K562 (cell line): ENCODE data around the gene CNTN2. TPM values are rescaled to one million over a fixed set of nuclear protein-coding genes. Genes with fewer than 3 reads are reported as not detected.

ENCODE experiments used
- polyA plus RNA-seq, 8 experiments: library from polyadenylated mRNA; depleted of rRNA in 4 of 8; stranded (reverse) in 5 of 8; unstranded in 3 of 8; fragments of >200 nt; fragmentation: Nextera tagmentation in 2 of 8; fragmentation: Illumina TruSeq in 1 of 8; extraction: Ambion mirVana in 2 of 8; extraction: Trizol in 1 of 8; gene quantifications; 2 replicates each; pipeline versions ENCODE4 v1.2.1 to v1.2.3, GENCODE V29; 2011 to 2014; ENCODE audit warnings: inconsistent platforms in 1 of 8, missing spikeins in 1 of 8
- total RNA-seq, 7 experiments: library from RNA; depleted of rRNA in 6 of 7; stranded (reverse); fragments of >200 nt in 6 of 7; fragmentation: Illumina TruSeq in 2 of 7; extraction: Trizol in 2 of 7; gene quantifications; 2 replicates each; pipeline versions ENCODE4 v1.2.1 to v1.2.3, GENCODE V29; 2011 to 2021; ENCODE audit warnings: low replicate concordance in 1 of 7

The CNTN2 gene
- total and polyA plus RNA-seq, 9 of the 15 experiments (the other 6 are each of a cell fraction or from before 2014, with no cell fraction given) = not detected

Other genes starting within 250 kb of the CNTN2 start
- not detected in 2 replicates for gene NFASC, start 172.3 kb upstream of the CNTN2 start, total RNA-seq (2014; rRNA removed)
- not detected in 2 replicates for gene NFASC, start 172.3 kb upstream of the CNTN2 start, total RNA-seq (2014; rRNA removed; fragmentation: Illumina TruSeq; extraction: Trizol)
- not detected in 2 replicates for gene NFASC, start 172.3 kb upstream of the CNTN2 start, total RNA-seq (2015; rRNA removed; fragmentation: Illumina TruSeq; extraction: Trizol)
- gene NFASC, start 172.3 kb upstream of the CNTN2 start, total RNA-seq (2021) = 0.04 and 0.16 TPM in 2 replicates
- gene NFASC, start 172.3 kb upstream of the CNTN2 start, polyA plus RNA-seq (2011; rRNA removed) = 0.03 TPM in 1 of 2 replicates, not detected in the other
- gene NFASC, start 172.3 kb upstream of the CNTN2 start, polyA plus RNA-seq (2014; fragmentation: Illumina TruSeq; extraction: Trizol) = 0.06 TPM in 1 of 2 replicates, not detected in the other
- not detected for gene NFASC, start 172.3 kb upstream of the CNTN2 start, polyA plus RNA-seq (2014; fragmentation: Nextera tagmentation; extraction: Ambion mirVana)
- gene NFASC, start 172.3 kb upstream of the CNTN2 start, polyA plus RNA-seq (2014; rRNA removed) = not detected in 2 replicates
- 3.2 and 3.6 TPM in 2 replicates for gene TMEM81, start 41.2 kb downstream of the CNTN2 start, total RNA-seq (2014; rRNA removed)
- gene TMEM81, start 41.2 kb downstream of the CNTN2 start, total RNA-seq (2014; rRNA removed; fragmentation: Illumina TruSeq; extraction: Trizol) = 5.4 and 5.7 TPM in 2 replicates
- gene TMEM81, start 41.2 kb downstream of the CNTN2 start, total RNA-seq (2015; rRNA removed; fragmentation: Illumina TruSeq; extraction: Trizol) = 3.8 and 4.0 TPM in 2 replicates
- gene TMEM81, start 41.2 kb downstream of the CNTN2 start, total RNA-seq (2021) = 5.0 and 5.2 TPM in 2 replicates
- gene TMEM81, start 41.2 kb downstream of the CNTN2 start, polyA plus RNA-seq (2011; rRNA removed) = 6.1 and 6.5 TPM in 2 replicates
- 4.4 and 4.5 TPM in 2 replicates for gene TMEM81, start 41.2 kb downstream of the CNTN2 start, polyA plus RNA-seq (2014; fragmentation: Illumina TruSeq; extraction: Trizol)
- 1 to 10 TPM; 3.6 to 4.2 TPM for gene TMEM81, start 41.2 kb downstream of the CNTN2 start, polyA plus RNA-seq (2014; fragmentation: Nextera tagmentation; extraction: Ambion mirVana)
- 4.9 and 5.9 TPM in 2 replicates for gene TMEM81, start 41.2 kb downstream of the CNTN2 start, polyA plus RNA-seq (2014; rRNA removed)
- 23.1 and 23.5 TPM in 2 replicates for gene RBBP5, start 78.8 kb downstream of the CNTN2 start, total RNA-seq (2014; rRNA removed)
- 37.4 and 38.7 TPM in 2 replicates for gene RBBP5, start 78.8 kb downstream of the CNTN2 start, total RNA-seq (2014; rRNA removed; fragmentation: Illumina TruSeq; extraction: Trizol)
- gene RBBP5, start 78.8 kb downstream of the CNTN2 start, total RNA-seq (2015; rRNA removed; fragmentation: Illumina TruSeq; extraction: Trizol) = 31.1 and 34.9 TPM in 2 replicates
- 24.7 and 25.4 TPM in 2 replicates for gene RBBP5, start 78.8 kb downstream of the CNTN2 start, total RNA-seq (2021)
- 21.3 and 29.1 TPM in 2 replicates for gene RBBP5, start 78.8 kb downstream of the CNTN2 start, polyA plus RNA-seq (2011; rRNA removed)
- gene RBBP5, start 78.8 kb downstream of the CNTN2 start, polyA plus RNA-seq (2014; fragmentation: Illumina TruSeq; extraction: Trizol) = 26.1 and 31.9 TPM in 2 replicates
- gene RBBP5, start 78.8 kb downstream of the CNTN2 start, polyA plus RNA-seq (2014; fragmentation: Nextera tagmentation; extraction: Ambion mirVana) = 10 to 100 TPM; 20.0 to 28.4 TPM
- 17.2 and 20.7 TPM in 2 replicates for gene RBBP5, start 78.8 kb downstream of the CNTN2 start, polyA plus RNA-seq (2014; rRNA removed)
- 4.2 and 5.5 TPM in 2 replicates for gene DSTYK, start 168.5 kb downstream of the CNTN2 start, total RNA-seq (2014; rRNA removed)
- 7.0 TPM in 2 replicates for gene DSTYK, start 168.5 kb downstream of the CNTN2 start, total RNA-seq (2014; rRNA removed; fragmentation: Illumina TruSeq; extraction: Trizol)
- 6.6 and 7.1 TPM in 2 replicates for gene DSTYK, start 168.5 kb downstream of the CNTN2 start, total RNA-seq (2015; rRNA removed; fragmentation: Illumina TruSeq; extraction: Trizol)
- gene DSTYK, start 168.5 kb downstream of the CNTN2 start, total RNA-seq (2021) = 6.2 and 7.3 TPM in 2 replicates
- 6.3 and 7.0 TPM in 2 replicates for gene DSTYK, start 168.5 kb downstream of the CNTN2 start, polyA plus RNA-seq (2011; rRNA removed)
- gene DSTYK, start 168.5 kb downstream of the CNTN2 start, polyA plus RNA-seq (2014; fragmentation: Illumina TruSeq; extraction: Trizol) = 6.3 and 6.9 TPM in 2 replicates
- 1 to 10 TPM; 4.6 to 5.0 TPM for gene DSTYK, start 168.5 kb downstream of the CNTN2 start, polyA plus RNA-seq (2014; fragmentation: Nextera tagmentation; extraction: Ambion mirVana)
- 4.8 and 5.4 TPM in 2 replicates for gene DSTYK, start 168.5 kb downstream of the CNTN2 start, polyA plus RNA-seq (2014; rRNA removed)
- 1.5 and 1.6 TPM in 2 replicates for gene TMCC2, start 184.7 kb downstream of the CNTN2 start, total RNA-seq (2014; rRNA removed)
- 0.48 and 0.62 TPM in 2 replicates for gene TMCC2, start 184.7 kb downstream of the CNTN2 start, total RNA-seq (2014; rRNA removed; fragmentation: Illumina TruSeq; extraction: Trizol)
- 0.94 and 0.98 TPM in 2 replicates for gene TMCC2, start 184.7 kb downstream of the CNTN2 start, total RNA-seq (2015; rRNA removed; fragmentation: Illumina TruSeq; extraction: Trizol)
- gene TMCC2, start 184.7 kb downstream of the CNTN2 start, total RNA-seq (2021) = 1.8 TPM in 2 replicates
- gene TMCC2, start 184.7 kb downstream of the CNTN2 start, polyA plus RNA-seq (2011; rRNA removed) = 0.60 and 1.3 TPM in 2 replicates
- gene TMCC2, start 184.7 kb downstream of the CNTN2 start, polyA plus RNA-seq (2014; fragmentation: Illumina TruSeq; extraction: Trizol) = 1.2 and 1.3 TPM in 2 replicates
- gene TMCC2, start 184.7 kb downstream of the CNTN2 start, polyA plus RNA-seq (2014; fragmentation: Nextera tagmentation; extraction: Ambion mirVana) = under 1 TPM; 0.06 to 0.10 TPM
- 1.2 and 2.0 TPM in 2 replicates for gene TMCC2, start 184.7 kb downstream of the CNTN2 start, polyA plus RNA-seq (2014; rRNA removed)